Endothelial cell of umbilical vein (primary cell): ENCODE measurements around the gene OSBP2. TPM values are rescaled to one million over a fixed set of nuclear protein-coding genes. Genes with fewer than 3 reads are reported as not detected.

ENCODE experiments used
- BruUV-seq: library from RNA; stranded (reverse); fragments of 400-500 nt; replicated peaks from 2 replicates; lab custom pipeline; 2021; lab: Mats Ljungman, UMichigan
- CTCF ChIA-PET: fragments of 300-600, 350-600 bp; sonication (Branson Sonifier 250); formaldehyde crosslinking; loops from one replicate; lab custom pipeline; 2021; ENCODE audit warnings: antibody characterized with exemption, inconsistent platforms; lab: Charles Lee
- POLR2A ChIA-PET: fragments of 300-600, 350-600 bp; sonication (Branson Sonifier 250); formaldehyde crosslinking; loops from one replicate; lab custom pipeline; 2021; ENCODE audit warnings: antibody characterized with exemption, inconsistent platforms; lab: Charles Lee
- DNase-seq: peaks from one replicate; pipeline ENCODE4 v3.0.0-alpha.2; 2011; ENCODE audit warnings: low read depth, low spot score
- FAIRE-seq: peaks from 2 replicates; lab custom pipeline; 2011; peaks lifted over from hg19 to GRCh38; lab: Jason Lieb, UNC
- H2AFZ ChIP-seq: 2 replicates; pipeline ENCODE4 v1.6.0; 2012; ENCODE audit warnings: low read depth, low read length, control low read depth, inconsistent platforms
- H3K27ac ChIP-seq: 2 replicates; pipeline ENCODE4 v1.5.1; 2011; ENCODE audit warnings: low read depth, mild to moderate bottlenecking, control low read depth, low read length, moderate library complexity; ENCODE audit not compliant: insufficient read depth
- H3K27me3 ChIP-seq, 2 experiments: 2 replicates each; pipeline versions ENCODE4 v1.6.0 to v1.6.1; 2011; ENCODE audit warnings: low read length in 2 of 2, mixed read lengths in 1 of 2; ENCODE audit not compliant: control insufficient read depth in 2 of 2, insufficient read depth in 2 of 2
- H3K36me3 ChIP-seq, 2 experiments: 2 replicates in 1 of 2; 3 replicates in 1 of 2; pipeline ENCODE4 v1.5.1; 2011; ENCODE audit warnings: low read length in 2 of 2, mild to moderate bottlenecking in 1 of 2, moderate library complexity in 1 of 2; ENCODE audit not compliant: control insufficient read depth in 2 of 2, insufficient read depth in 2 of 2; ENCODE audit errors: extremely low read depth in 1 of 2
- H3K4me1 ChIP-seq: 3 replicates; pipeline ENCODE4 v1.5.1; 2011; ENCODE audit warnings: mild to moderate bottlenecking, low read length; ENCODE audit not compliant: control insufficient read depth, insufficient read depth; ENCODE audit errors: extremely low read depth
- H3K4me2 ChIP-seq: 2 replicates; pipeline ENCODE4 v1.6.1; 2011; ENCODE audit warnings: low read length, control low read depth, mixed read lengths; ENCODE audit not compliant: insufficient read depth
- H3K4me3 ChIP-seq, 3 experiments: fragments of 200-600 bp in 1 of 3; sonication (generic), shearing (Covaris generic) in 1 of 3; replicated peaks in 1 of 3; 2 replicates each; pipeline ENCODE4 v1.5.1; 2011 to 2016; ENCODE audit warnings: control low read depth in 3 of 3, low read length in 3 of 3, mild to moderate bottlenecking in 2 of 3, inconsistent platforms in 1 of 3, low read depth in 1 of 3, moderate library complexity in 1 of 3; ENCODE audit not compliant: insufficient read depth in 1 of 3
- H3K79me2 ChIP-seq: 2 replicates; pipeline ENCODE4 v1.6.0; 2012; ENCODE audit warnings: low read length, inconsistent platforms; ENCODE audit not compliant: control insufficient read depth, insufficient read depth
- H3K9ac ChIP-seq: replicated peaks from 2 replicates; pipeline ENCODE3; 2011; ENCODE audit warnings: low read length, control low read depth; ENCODE audit not compliant: insufficient read depth; ENCODE audit errors: extremely low read depth
- H3K9me1 ChIP-seq: replicated peaks from 3 replicates; pipeline ENCODE4 v1.6.0; 2011; ENCODE audit warnings: mild to moderate bottlenecking, low read length; ENCODE audit not compliant: control insufficient read depth, insufficient read depth; ENCODE audit errors: extremely low read depth
- H3K9me3 ChIP-seq: replicated peaks from 2 replicates; pipeline ENCODE4 v1.5.1; 2012; ENCODE audit warnings: low read length, inconsistent platforms; ENCODE audit not compliant: control insufficient read depth, insufficient read depth
- H4K20me1 ChIP-seq: replicated peaks from 2 replicates; pipeline ENCODE3; 2011; ENCODE audit warnings: mild to moderate bottlenecking, low read length; ENCODE audit not compliant: control insufficient read depth, insufficient read depth; ENCODE audit errors: extremely low read depth
- CTCF ChIP-seq, 2 donors: IDR thresholded peaks; 1 replicate in 1 of 2; 2 replicates in 1 of 2; pipeline ENCODE4 v1.5.1; 2011; ENCODE audit warnings: low read length in 2 of 2, mild to moderate bottlenecking in 2 of 2, moderate library complexity in 2 of 2, control low read depth in 1 of 2, inconsistent platforms in 1 of 2, low read depth in 1 of 2; ENCODE audit not compliant: insufficient read depth in 1 of 2; ENCODE audit errors: extremely low read depth in 1 of 2
- EZH2 ChIP-seq: IDR thresholded peaks from 2 replicates; pipeline ENCODE4 v1.6.1; 2012; ENCODE audit warnings: borderline replicate concordance, low read depth, mild to moderate bottlenecking, moderate library complexity, low read length, inconsistent platforms; ENCODE audit not compliant: severe bottlenecking
- FOS ChIP-seq: IDR thresholded peaks from 2 replicates; pipeline ENCODE4 v1.6.1; 2011; ENCODE audit warnings: mild to moderate bottlenecking, low read length, moderate library complexity, borderline replicate concordance; ENCODE audit not compliant: insufficient read depth
- POLR2A ChIP-seq: IDR thresholded peaks from 2 replicates; pipeline ENCODE4 v1.6.1; 2012; ENCODE audit warnings: low read depth, mild to moderate bottlenecking, control low read depth, low read length
- dilution Hi-C: fragments of 300-500 bp; cut with MboI; formaldehyde crosslinking; loops from one replicate; pipeline ENCODE4 v1.15.0; 2019; ENCODE audit warnings: low sequenced_read_pairs; ENCODE audit not compliant: extremely low pct_ligation_motif_present
- intact Hi-C: fragments of 100-400 bp; cut with micrococcal nuclease; formaldehyde crosslinking; loops from one replicate; pipeline ENCODE4 v1.10.0; 2022
- polyA plus RNA-seq, 4 experiments: library from polyadenylated mRNA; depleted of rRNA in 3 of 4; stranded (reverse) in 3 of 4; unstranded in 1 of 4; fragments of >200 nt; gene quantifications; 2 replicates each; pipeline versions ENCODE4 v1.2.1 to v1.2.3, GENCODE V29; 2011 to 2012; ENCODE audit warnings: missing spikeins in 1 of 4
- total RNA-seq: library from RNA; stranded (reverse); gene quantifications from 2 replicates; pipeline ENCODE4 v1.2.3, GENCODE V29; 2021

OSBP2 gene
- total and polyA plus RNA-seq, 2 donors (not counting 3 experiments of a cell fraction or from before 2014, with no cell fraction given): 4.1 to 7.5 TPM

DNA sequence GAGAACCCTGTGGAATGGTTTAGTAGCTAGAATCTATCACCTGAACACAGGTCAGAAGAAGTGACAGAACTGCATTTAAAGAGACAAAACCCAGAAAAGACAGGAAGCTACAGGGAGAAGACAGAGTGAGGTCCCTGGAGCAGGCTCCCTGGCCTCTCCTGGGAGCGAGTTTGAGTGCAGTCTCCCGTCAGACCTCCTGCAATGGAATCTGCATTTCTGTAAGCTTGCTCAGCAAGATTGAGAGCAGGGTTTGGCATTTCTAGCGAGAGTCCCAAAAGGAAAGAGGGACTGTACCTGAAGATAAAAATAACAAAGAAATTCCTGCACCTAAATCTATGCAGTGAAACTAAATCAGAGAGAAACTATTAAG lies 199.7 kb downstream of the OSBP2 start:
- H2AFZ ChIP-seq: no peak overlapping the region
- no TSS peak for BruUV-seq
- H3K27ac ChIP-seq: no peak overlapping the region
- H3K4me3 ChIP-seq: no peak overlapping the region
- FAIRE-seq: no peak
- H3K27me3 ChIP-seq: no peaks in the 10 kb centered on the region
- H3K79me2 ChIP-seq: no peaks in the 10 kb centered on the region
- intact Hi-C loops (no loop called here), dilution Hi-C loops (no loop called here)
- no peaks in the 10 kb centered on the region for H3K9me3 ChIP-seq
- DNase-seq: no peak
- no peaks in the 10 kb centered on the region for H3K36me3 ChIP-seq
- no peaks in the 10 kb centered on the region for H3K9me1 ChIP-seq
- no peak for TF ChIP-seq EZH2
- POLR2A ChIA-PET: interaction anchor here (0.6 kb wide), 1 partner anchor 20 kb away, joined by 4 read pairs; no protein-coding TSS in a partner anchor
- no peak overlapping the region for H3K9ac ChIP-seq
- H3K4me1 ChIP-seq: no peaks in the 10 kb centered on the region
- no peak overlapping the region for H3K4me2 ChIP-seq
- CTCF ChIA-PET: interaction anchor here (1.0 to 1.8 kb wide), 4 partner anchors 18 to 131 kb away, joined by 3 to 7 read pairs (median 4); no protein-coding TSS in a partner anchor
- no peaks in the 10 kb centered on the region for H4K20me1 ChIP-seq

GRCh38 chr22:30902496-30903357 lies 208.1 kb downstream of the OSBP2 start:
- Histone ChIP-seq H4K20me1 (no peaks in the 10 kb centered on the region), H3K4me1 (no peaks in the 10 kb centered on the region), H3K4me3 (no peak overlapping the region), H3K9me3 (no peaks in the 10 kb centered on the region), H3K4me2 (no peak overlapping the region), H3K36me3 (no peaks in the 10 kb centered on the region), H3K9me1 (no peaks in the 10 kb centered on the region), H2AFZ (no peak overlapping the region), H3K9ac (no peak overlapping the region), H3K79me2 (no peaks in the 10 kb centered on the region), H3K27me3 (no peaks in the 10 kb centered on the region), H3K27ac (no peak overlapping the region)
- no peak for DNase-seq
- FAIRE-seq: no peak
- no TSS peak for BruUV-seq
- CTCF ChIA-PET: interaction anchor here (0.8 to 1.2 kb wide), 4 partner anchors 11 to 139 kb away, joined by 3 read pairs; no protein-coding TSS in a partner anchor
- POLR2A ChIA-PET: no interaction called here
- intact Hi-C loops (no loop called here), dilution Hi-C loops (no loop called here)
- TF ChIP-seq POLR2A: no peak
- TF ChIP-seq FOS: no peak
- no peak for TF ChIP-seq CTCF (IDR thresholded peaks at IDR 0.05; ENCODE audit: extremely low read depth in 1 of 2, insufficient read depth in 1 of 2, low read depth in 1 of 2, low read length in 2 of 2)
- TF ChIP-seq EZH2: no peak
